CD8-positive, alpha-beta memory T cell (primary cell): ENCODE results near the gene SERAC1. TPM values are rescaled to one million over a fixed set of nuclear protein-coding genes. Genes with fewer than 3 reads are reported as not detected.

ENCODE experiments used
- CTCF ChIA-PET: fragments of 350-600 bp; sonication (Branson Sonifier 250); formaldehyde crosslinking; loops from one replicate; lab custom pipeline; 2021; ENCODE audit warnings: antibody characterized with exemption; lab: Charles Lee
- POLR2A ChIA-PET: fragments of 350-600 bp; sonication (Branson Sonifier 250); formaldehyde crosslinking; loops from one replicate; lab custom pipeline; 2021; ENCODE audit warnings: antibody characterized with exemption; lab: Charles Lee
- DNase-seq, 5 donors: peaks; one replicate each; pipeline versions ENCODE4 v3.0.0 to v3.0.0-alpha.2; 2020 to 2022; ENCODE audit warnings: mixed read lengths in 1 of 5
- H3K27ac ChIP-seq: one replicate; pipeline ENCODE4 v1.7.0; 2013; ENCODE audit warnings: low read depth, mild to moderate bottlenecking, low read length, moderate library complexity
- H3K27me3 ChIP-seq: 2 replicates; pipeline ENCODE4 v1.7.0; 2013; ENCODE audit warnings: low read length, mild to moderate bottlenecking; ENCODE audit not compliant: insufficient read depth, poor library complexity, severe bottlenecking
- H3K36me3 ChIP-seq: 2 replicates; pipeline ENCODE4 v1.7.0; 2013; ENCODE audit warnings: mild to moderate bottlenecking, low read length, moderate library complexity; ENCODE audit not compliant: insufficient read depth
- H3K4me1 ChIP-seq: 2 replicates; pipeline ENCODE4 v1.7.0; 2013; ENCODE audit warnings: mild to moderate bottlenecking, low read length, moderate library complexity; ENCODE audit not compliant: insufficient read depth
- H3K4me3 ChIP-seq: 2 replicates; pipeline ENCODE4 v1.7.0; 2013; ENCODE audit warnings: mild to moderate bottlenecking, low read length
- H3K9me3 ChIP-seq: 2 replicates; pipeline ENCODE4 v1.7.0; 2013; ENCODE audit warnings: mild to moderate bottlenecking, low read length
- H3K27ac Mint-ChIP-seq, 8 donors: one replicate each; pipeline ENCODE4 v1.8.0; 2020 to 2021; ENCODE audit warnings: mixed read lengths in 8 of 8, mild to moderate bottlenecking in 6 of 8, inconsistent platforms in 3 of 8, moderate library complexity in 3 of 8
- H3K27me3 Mint-ChIP-seq, 2 donors: one replicate each; pipeline ENCODE4 v1.8.0; 2020 to 2021; ENCODE audit warnings: mixed read lengths in 2 of 2, mild to moderate bottlenecking in 1 of 2, moderate library complexity in 1 of 2
- H3K36me3 Mint-ChIP-seq, 3 donors: one replicate each; pipeline ENCODE4 v1.8.0; 2020 to 2021; ENCODE audit warnings: mixed read lengths in 3 of 3, inconsistent platforms in 1 of 3, mild to moderate bottlenecking in 1 of 3
- H3K4me1 Mint-ChIP-seq, 3 donors: one replicate each; pipeline ENCODE4 v1.8.0; 2020 to 2021; ENCODE audit warnings: mixed read lengths in 3 of 3, inconsistent platforms in 1 of 3, mild to moderate bottlenecking in 1 of 3
- H3K4me3 Mint-ChIP-seq, 7 donors: one replicate each; pipeline ENCODE4 v1.8.0; 2020 to 2021; ENCODE audit warnings: mixed read lengths in 7 of 7, mild to moderate bottlenecking in 6 of 7, moderate library complexity in 4 of 7, inconsistent platforms in 2 of 7
- H3K9me3 Mint-ChIP-seq, 5 donors: one replicate each; pipeline ENCODE4 v1.8.0; 2020 to 2022; ENCODE audit warnings: mixed read lengths in 5 of 5, mild to moderate bottlenecking in 3 of 5, moderate library complexity in 2 of 5, inconsistent platforms in 1 of 5
- polyA plus RNA-seq: library from polyadenylated mRNA; unstranded; fragments of 300-500 nt; fragmentation: Illumina TruSeq; gene quantifications from one replicate; pipeline ENCODE4 v1.2.3, GENCODE V29; 2021
- total RNA-seq, 2 experiments: library from RNA; stranded (reverse); gene quantifications; one replicate each; pipeline ENCODE4 v1.2.3, GENCODE V29; 2021

Gene SERAC1
- total and polyA plus RNA-seq, 3 experiments from 2014 or later, result 3.9 to 4.9 (median 4.8) TPM

DNA sequence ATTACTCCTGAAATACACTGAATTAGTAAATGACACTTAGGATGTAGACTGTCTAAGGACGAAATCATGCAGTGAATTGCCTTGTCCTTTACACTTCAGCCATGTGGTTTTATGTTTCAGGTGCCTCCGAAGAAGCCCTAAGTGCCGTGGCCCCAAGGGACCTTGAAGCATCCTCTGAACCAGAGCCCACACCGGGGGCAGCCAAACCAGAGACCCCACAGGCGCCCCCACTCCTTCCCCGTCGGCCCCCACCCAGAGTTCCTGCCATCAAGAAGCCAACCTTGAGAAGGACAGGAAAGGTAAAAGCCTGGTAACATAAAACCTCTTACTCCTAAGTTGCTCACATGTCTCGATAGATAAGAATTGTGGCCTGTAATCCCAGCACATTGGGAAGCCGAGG, 75.3 kb downstream of the SERAC1 start:
- ChIA-PET CTCF (no interaction called here), POLR2A (no interaction called here)
- no peak overlapping the region for H3K27ac ChIP-seq
- Mint-ChIP-seq H3K4me3 (no peak overlapping the region), H3K36me3 (peaks cover 4 to 73% (median 20%) of the 10 kb centered on the region in 3 donors), H3K4me1 (no peaks in the 10 kb centered on the region), H3K27ac (no peak overlapping the region), H3K27me3 (no peaks in the 10 kb centered on the region), H3K9me3 (no peaks in the 10 kb centered on the region)
- no peaks in the 10 kb centered on the region for H3K27me3 ChIP-seq
- peaks cover 29% of the 10 kb centered on the region for H3K36me3 ChIP-seq
- no peaks in the 10 kb centered on the region for H3K9me3 ChIP-seq
- no peaks in the 10 kb centered on the region for H3K4me1 ChIP-seq
- no peak overlapping the region for H3K4me3 ChIP-seq
- no peak for DNase-seq

DNA sequence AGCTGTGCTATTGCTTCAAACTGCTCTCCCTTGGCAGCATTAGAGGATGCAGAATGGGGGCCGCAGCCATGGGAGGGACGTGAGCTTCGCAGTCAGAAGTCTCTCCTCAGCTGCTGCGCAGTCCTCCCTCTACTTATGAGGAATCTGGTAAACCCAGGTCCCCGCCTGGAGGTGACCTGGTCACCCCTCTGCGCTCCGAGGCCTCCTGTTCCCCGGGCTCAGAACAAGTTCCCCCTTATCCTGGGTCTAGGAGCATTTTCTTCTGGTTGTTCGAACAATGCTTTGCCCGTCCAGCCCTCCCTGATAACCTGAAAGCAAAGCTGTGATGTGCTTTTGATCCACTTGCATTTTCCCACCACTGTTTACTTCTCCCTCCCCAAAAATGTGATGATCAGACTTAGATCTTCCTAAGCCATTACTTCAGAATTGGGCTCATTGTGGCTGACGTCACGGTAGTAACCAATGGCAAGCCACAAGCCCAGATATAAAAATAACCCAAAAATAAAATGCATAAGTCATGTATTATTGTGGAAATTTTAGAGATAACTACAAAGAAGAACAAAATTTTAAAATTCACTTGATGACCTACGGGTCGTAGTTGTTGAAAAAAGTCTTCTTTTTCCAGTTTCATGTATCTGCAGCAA, 80.7 kb downstream of the SERAC1 start:
- H3K9me3 ChIP-seq, result no peaks in the 10 kb centered on the region
- H3K27me3 Mint-ChIP-seq, result no peaks in the 10 kb centered on the region
- H3K36me3 ChIP-seq, result peaks cover 14% of the 10 kb centered on the region
- H3K4me3 Mint-ChIP-seq, result no peak overlapping the region
- H3K9me3 Mint-ChIP-seq, result no peaks in the 10 kb centered on the region
- H3K4me3 ChIP-seq, result no peak overlapping the region
- DNase-seq, result no peak
- H3K36me3 Mint-ChIP-seq, result peaks cover 0 to 80% (median 33%) of the 10 kb centered on the region in 3 donors
- POLR2A ChIA-PET, result no interaction called here
- no peaks in the 10 kb centered on the region for H3K4me1 ChIP-seq
- no peaks in the 10 kb centered on the region for H3K4me1 Mint-ChIP-seq
- CTCF ChIA-PET, result interaction anchor here (3.0 kb wide), 1 partner anchor 15 kb away, joined by 22 read pairs; no protein-coding TSS in a partner anchor
- no peak overlapping the region for H3K27ac ChIP-seq
- no peaks in the 10 kb centered on the region for H3K27me3 ChIP-seq
- H3K27ac Mint-ChIP-seq, result peak overlapping the region in 1 of 8 donors; percentile 16

DNA sequence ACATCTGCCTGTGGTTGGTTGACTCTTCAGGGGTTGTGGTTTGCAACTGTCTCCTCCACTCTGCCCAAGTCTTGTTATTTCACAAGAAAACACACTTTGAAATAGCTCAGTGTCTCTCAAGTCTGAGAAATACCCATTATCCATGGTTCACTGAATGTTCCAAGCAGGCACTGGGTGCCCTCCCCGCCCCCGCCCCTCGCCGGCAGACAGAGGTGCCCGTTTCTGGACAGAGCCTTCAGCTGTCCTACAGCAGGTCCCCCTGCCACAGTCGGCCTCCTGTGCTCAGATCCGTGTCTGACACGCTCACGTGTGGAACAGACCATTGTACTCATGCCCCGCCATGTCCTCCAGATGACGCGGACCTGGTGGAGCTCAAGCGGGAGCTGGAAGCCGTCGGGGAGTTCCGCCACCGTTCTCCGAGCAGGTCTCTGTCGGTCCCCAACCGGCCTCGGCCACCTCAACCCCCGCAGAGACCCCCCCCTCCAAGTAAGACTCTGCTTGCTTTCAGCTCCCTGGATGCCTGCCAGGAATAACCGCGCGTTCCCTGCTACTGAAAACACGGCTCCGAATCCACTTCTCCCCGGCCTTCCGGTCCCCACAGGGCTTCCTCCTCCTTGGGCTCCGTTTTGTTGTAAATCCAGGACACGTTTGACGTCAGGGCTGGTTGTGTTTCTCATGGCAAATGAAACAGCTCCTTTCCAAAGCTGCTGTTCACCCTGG, 81.4 kb downstream of the SERAC1 start:
- Histone ChIP-seq H3K27me3 (no peaks in the 10 kb centered on the region), H3K4me3 (no peak overlapping the region), H3K4me1 (no peaks in the 10 kb centered on the region), H3K36me3 (peaks cover 17% of the 10 kb centered on the region), H3K27ac (no peak overlapping the region), H3K9me3 (no peaks in the 10 kb centered on the region)
- no peaks in the 10 kb centered on the region for H3K4me1 Mint-ChIP-seq
- DNase-seq, result no peak
- ChIA-PET POLR2A (no interaction called here), CTCF (interaction anchor here (3.0 kb wide), 1 partner anchor 14 kb away, joined by 22 read pairs; no protein-coding TSS in a partner anchor)
- H3K9me3 Mint-ChIP-seq, result no peaks in the 10 kb centered on the region
- peaks cover 0 to 76% (median 36%) of the 10 kb centered on the region in 3 donors for H3K36me3 Mint-ChIP-seq
- H3K27me3 Mint-ChIP-seq, result no peaks in the 10 kb centered on the region
- no peak overlapping the region for H3K4me3 Mint-ChIP-seq
- H3K27ac Mint-ChIP-seq, result no peak overlapping the region

DNA sequence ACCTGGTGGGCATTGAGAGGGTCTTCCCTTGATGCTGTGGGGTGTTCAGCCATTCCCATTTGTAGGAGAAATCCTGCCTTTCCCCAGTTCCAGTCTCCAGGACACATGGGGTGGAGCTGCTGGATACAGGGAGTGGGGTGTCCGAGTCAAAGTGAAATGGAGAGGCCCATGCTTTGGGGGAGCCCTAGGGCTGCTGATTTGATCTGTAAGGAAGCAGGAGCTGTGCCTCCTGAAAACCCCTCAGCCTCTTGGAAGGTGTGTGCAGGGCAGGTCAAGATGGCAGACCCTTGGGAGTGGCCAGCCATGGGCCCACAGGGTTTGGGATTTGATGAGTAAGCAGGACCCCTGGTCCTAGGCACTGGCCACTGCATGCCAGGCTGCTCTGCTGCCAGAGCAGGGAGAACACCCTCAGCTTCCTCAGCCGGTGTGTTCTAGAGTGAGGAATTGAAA, 82.0 kb downstream of the SERAC1 start:
- POLR2A ChIA-PET, result no interaction called here
- Mint-ChIP-seq H3K9me3 (no peaks in the 10 kb centered on the region), H3K4me3 (no peak overlapping the region), H3K36me3 (peaks cover 0 to 79% (median 36%) of the 10 kb centered on the region in 3 donors), H3K4me1 (no peaks in the 10 kb centered on the region), H3K27me3 (no peaks in the 10 kb centered on the region), H3K27ac (no peak overlapping the region)
- H3K9me3 ChIP-seq, result no peaks in the 10 kb centered on the region
- peaks cover 18% of the 10 kb centered on the region for H3K36me3 ChIP-seq
- H3K4me1 ChIP-seq, result no peaks in the 10 kb centered on the region
- H3K27me3 ChIP-seq, result no peaks in the 10 kb centered on the region
- no peak overlapping the region for H3K27ac ChIP-seq
- H3K4me3 ChIP-seq, result no peak overlapping the region
- CTCF ChIA-PET, result interaction anchor here (3.0 kb wide), 1 partner anchor 13 kb away, joined by 22 read pairs; no protein-coding TSS in a partner anchor
- DNase-seq, result no peak

DNA sequence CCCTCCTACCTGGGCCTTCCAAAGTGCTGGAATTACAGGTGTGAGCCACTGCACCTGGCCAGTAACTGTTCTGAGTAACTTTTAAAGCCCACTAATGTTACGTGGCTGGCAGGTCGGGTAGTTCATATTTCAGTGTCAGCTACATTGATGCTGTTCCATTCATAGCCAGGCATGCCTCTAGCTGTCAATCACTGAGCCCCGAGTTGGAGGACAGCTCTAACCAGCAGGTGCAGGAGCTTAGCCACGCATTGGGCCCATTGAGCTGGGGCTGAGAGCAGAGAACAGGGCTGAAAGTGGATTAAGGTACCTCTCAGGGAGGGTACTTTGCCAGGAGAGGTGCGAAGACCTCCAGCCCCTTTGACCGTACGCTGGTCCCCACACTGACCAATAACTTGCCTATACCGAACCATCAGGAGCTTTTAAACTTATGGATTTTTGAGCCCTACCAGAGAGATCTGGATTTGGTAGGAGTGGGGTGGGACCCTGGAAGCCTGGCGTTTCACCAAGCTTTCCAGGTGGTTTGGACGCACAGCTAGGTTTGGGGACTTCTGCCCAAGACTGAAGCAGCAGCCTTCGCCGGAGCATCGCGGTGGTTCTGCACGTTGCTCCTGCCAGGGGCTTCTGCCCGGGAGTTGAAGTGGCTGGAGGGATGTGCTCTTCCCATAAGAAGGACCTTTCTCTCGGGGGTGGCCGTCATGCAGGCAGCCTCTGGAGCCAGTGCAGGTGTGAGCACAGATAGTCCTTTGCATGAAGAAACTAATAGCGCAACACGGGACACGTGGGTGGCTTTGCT, 82.6 kb downstream of the SERAC1 start:
- H3K27ac ChIP-seq, result no peak overlapping the region
- POLR2A ChIA-PET, result no interaction called here
- no peaks in the 10 kb centered on the region for H3K9me3 ChIP-seq
- no peaks in the 10 kb centered on the region for H3K27me3 ChIP-seq
- DNase-seq, result no peak
- Mint-ChIP-seq H3K27ac (peak overlapping the region in 1 of 8 donors; percentile 68), H3K4me3 (no peak overlapping the region), H3K27me3 (no peaks in the 10 kb centered on the region), H3K4me1 (no peaks in the 10 kb centered on the region), H3K36me3 (peaks cover 0 to 86% (median 41%) of the 10 kb centered on the region in 3 donors), H3K9me3 (no peaks in the 10 kb centered on the region)
- CTCF ChIA-PET, result interaction anchor here (3.0 kb wide), 1 partner anchor 13 kb away, joined by 22 read pairs; no protein-coding TSS in a partner anchor
- H3K4me1 ChIP-seq, result no peaks in the 10 kb centered on the region
- peaks cover 18% of the 10 kb centered on the region for H3K36me3 ChIP-seq
- H3K4me3 ChIP-seq, result no peak overlapping the region

DNA sequence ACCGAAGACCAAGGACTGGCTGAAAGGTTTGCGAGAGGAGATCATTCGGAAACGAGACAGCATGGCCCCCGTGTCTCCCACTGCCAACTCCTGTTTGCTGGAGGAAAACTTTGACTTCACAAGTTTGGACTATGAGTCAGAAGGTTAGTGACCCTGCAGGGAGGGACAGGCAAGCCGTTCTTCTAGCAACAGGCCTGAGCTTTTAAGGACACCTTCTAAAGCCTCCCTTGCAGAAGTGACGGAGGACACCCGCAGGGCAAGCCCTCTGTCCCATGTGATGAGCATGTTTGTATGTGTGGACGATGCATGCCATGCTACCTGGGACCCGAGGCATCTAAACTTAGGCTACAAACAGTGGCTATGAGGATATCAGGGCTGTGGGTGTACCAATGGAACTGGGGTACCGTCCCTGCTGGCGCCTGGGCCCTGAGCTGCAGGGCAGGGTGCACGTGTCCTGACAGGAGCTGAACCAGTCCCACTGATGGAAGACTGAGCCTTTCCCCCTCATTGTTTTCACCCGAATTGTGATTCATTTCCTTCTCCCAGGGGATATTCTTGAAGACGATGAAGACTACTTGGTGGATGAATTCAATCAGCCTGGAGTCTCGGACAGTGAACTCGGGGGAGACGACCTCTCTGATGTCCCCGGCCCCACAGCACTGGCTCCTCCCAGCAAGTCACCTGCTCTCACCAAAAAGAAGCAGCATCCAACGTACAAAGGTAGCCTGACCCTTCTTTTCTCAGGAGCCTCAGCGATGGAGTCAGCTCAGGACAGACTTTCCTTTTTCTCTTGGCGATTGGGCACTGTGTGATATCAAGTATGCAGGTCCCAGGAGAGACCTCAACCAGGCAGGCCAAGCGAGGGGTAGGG, 84.4 kb downstream of the SERAC1 start:
- Mint-ChIP-seq H3K9me3 (no peaks in the 10 kb centered on the region), H3K36me3 (peaks cover 0 to 83% (median 33%) of the 10 kb centered on the region in 3 donors), H3K4me3 (no peak overlapping the region), H3K27ac (no peak overlapping the region), H3K27me3 (no peaks in the 10 kb centered on the region), H3K4me1 (no peaks in the 10 kb centered on the region)
- no peaks in the 10 kb centered on the region for H3K4me1 ChIP-seq
- ChIA-PET CTCF (interaction anchor here (2.8 kb wide), 1 partner anchor 11 kb away, joined by 9 read pairs; no protein-coding TSS in a partner anchor), POLR2A (no interaction called here)
- H3K27ac ChIP-seq, result no peak overlapping the region
- no peaks in the 10 kb centered on the region for H3K9me3 ChIP-seq
- H3K36me3 ChIP-seq, result peaks cover 16% of the 10 kb centered on the region
- H3K4me3 ChIP-seq, result no peak overlapping the region
- no peaks in the 10 kb centered on the region for H3K27me3 ChIP-seq
- DNase-seq, result no peak

DNA sequence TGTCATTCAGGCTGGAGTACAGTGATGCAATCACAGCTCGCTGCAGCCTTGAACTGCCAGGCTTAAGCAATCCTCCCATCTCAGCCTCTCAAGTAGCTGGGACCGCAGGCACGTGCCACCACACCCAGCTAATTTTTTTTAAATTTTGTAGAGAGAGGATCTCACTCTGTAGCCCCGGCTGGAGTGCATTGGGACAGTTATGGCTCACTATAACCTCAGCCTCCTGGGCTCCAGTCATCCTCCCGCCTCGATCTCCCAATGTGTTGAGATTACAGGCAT, 86.5 kb downstream of the SERAC1 start:
- H3K27ac ChIP-seq, result no peak overlapping the region
- peaks cover 17% of the 10 kb centered on the region for H3K36me3 ChIP-seq
- ChIA-PET CTCF (interaction anchor here (1.5 to 2.8 kb wide), 2 partner anchors 9 to 20 kb away, joined by 3 to 9 read pairs; no protein-coding TSS in a partner anchor), POLR2A (no interaction called here)
- no peaks in the 10 kb centered on the region for H3K9me3 Mint-ChIP-seq
- no peaks in the 10 kb centered on the region for H3K27me3 ChIP-seq
- no peak overlapping the region for H3K27ac Mint-ChIP-seq
- H3K27me3 Mint-ChIP-seq, result no peaks in the 10 kb centered on the region
- H3K4me1 Mint-ChIP-seq, result no peaks in the 10 kb centered on the region
- no peak overlapping the region for H3K4me3 ChIP-seq
- H3K9me3 ChIP-seq, result no peaks in the 10 kb centered on the region
- peaks cover 5 to 82% (median 30%) of the 10 kb centered on the region in 3 donors for H3K36me3 Mint-ChIP-seq
- no peak overlapping the region for H3K4me3 Mint-ChIP-seq
- no peaks in the 10 kb centered on the region for H3K4me1 ChIP-seq
- no peak for DNase-seq
